H1 (cell line): ENCODE measurements around the gene EPHA4. TPM values are rescaled to one million over a fixed set of nuclear protein-coding genes. Genes with fewer than 3 reads are reported as not detected.

Experiments used
- CTCF ChIA-PET: fragments of 300-600 bp; sonication (Branson Sonifier 250); formaldehyde crosslinking; loops from one replicate; lab custom pipeline; 2021; ENCODE audit not compliant: partially characterized antibody; lab: Charles Lee
- POLR2A ChIA-PET: fragments of 300-600 bp; sonication (Branson Sonifier 250); formaldehyde crosslinking; loops from one replicate; lab custom pipeline; 2021; ENCODE audit warnings: inconsistent platforms; ENCODE audit not compliant: partially characterized antibody; lab: Charles Lee
- DNase-seq, 2 experiments: peaks; one replicate each; pipeline versions ENCODE4 v3.0.0 to v3.0.0-alpha.2; 2010 to 2022; ENCODE audit warnings: low spot score in 2 of 2, low read depth in 1 of 2, mixed read lengths in 1 of 2
- FAIRE-seq: peaks from 2 replicates; lab custom pipeline; 2011; peaks lifted over from hg19 to GRCh38; lab: Jason Lieb, UNC
- H2AFZ ChIP-seq: 2 replicates; pipeline ENCODE4 v1.8.1; 2012; ENCODE audit warnings: low read length, inconsistent platforms
- H2AK5ac ChIP-seq: 2 replicates; pipeline ENCODE4 v1.6.1; 2013; ENCODE audit warnings: low read depth, low read length
- H2BK120ac ChIP-seq: replicated peaks from 2 replicates; pipeline ENCODE3; 2013; ENCODE audit warnings: low read depth, low read length, inconsistent platforms
- H2BK12ac ChIP-seq: 2 replicates; pipeline ENCODE4 v1.6.1; 2013; ENCODE audit warnings: low read depth, low read length
- H2BK15ac ChIP-seq: 2 replicates; pipeline ENCODE4 v1.6.1; 2013; ENCODE audit warnings: low read length
- H2BK20ac ChIP-seq: 2 replicates; pipeline ENCODE4 v1.6.1; 2013; ENCODE audit warnings: low read length
- H2BK5ac ChIP-seq: 2 replicates; pipeline ENCODE4 v1.6.1; 2013; ENCODE audit warnings: low read depth, low read length
- H3K14ac ChIP-seq: 2 replicates; pipeline ENCODE4 v1.6.1; 2013; ENCODE audit warnings: inconsistent platforms; ENCODE audit not compliant: insufficient read length
- H3K18ac ChIP-seq: 2 replicates; pipeline ENCODE4 v1.6.1; 2013; ENCODE audit warnings: low read length; ENCODE audit errors: extremely low read depth
- H3K23ac ChIP-seq: 2 replicates; pipeline ENCODE4 v1.6.1; 2013; ENCODE audit warnings: inconsistent platforms; ENCODE audit not compliant: insufficient read length
- H3K23me2 ChIP-seq: 2 replicates; pipeline ENCODE4 v1.6.1; 2013; ENCODE audit warnings: low read depth, low read length
- H3K27ac ChIP-seq: 2 replicates; pipeline ENCODE4 v1.6.1; 2011; ENCODE audit warnings: low read depth, low read length, inconsistent platforms
- H3K27me3 ChIP-seq, 4 experiments: replicated peaks in 1 of 4; 1 replicate in 1 of 4; 2 replicates in 3 of 4; pipeline versions ENCODE4 v1.6.1 to v1.8.1; 2011 to 2013; ENCODE audit warnings: low read length in 3 of 4, mild to moderate bottlenecking in 3 of 4, inconsistent platforms in 2 of 4, mixed read lengths in 2 of 4, moderate library complexity in 1 of 4; ENCODE audit not compliant: control insufficient read depth in 3 of 4, insufficient read depth in 3 of 4; ENCODE audit errors: extremely low read depth in 1 of 4
- H3K36me3 ChIP-seq, 4 experiments: 2 replicates each; pipeline versions ENCODE4 v1.6.1 to v1.8.1; 2011 to 2013; ENCODE audit warnings: mild to moderate bottlenecking in 4 of 4, low read length in 3 of 4, moderate library complexity in 2 of 4, control low read depth in 1 of 4, inconsistent platforms in 1 of 4; ENCODE audit not compliant: insufficient read depth in 4 of 4, control insufficient read depth in 2 of 4
- H3K4ac ChIP-seq: replicated peaks from 2 replicates; pipeline ENCODE3; 2013; ENCODE audit warnings: low read length, low read depth, mixed read lengths, inconsistent platforms; ENCODE audit not compliant: insufficient read length
- H3K4me1 ChIP-seq, 4 experiments: replicated peaks in 1 of 4; 1 replicate in 1 of 4; 2 replicates in 3 of 4; pipeline versions ENCODE4 v1.6.1 to v1.8.1; 2011 to 2013; ENCODE audit warnings: low read length in 3 of 4, inconsistent platforms in 2 of 4, mixed read lengths in 1 of 4; ENCODE audit not compliant: insufficient read depth in 4 of 4, control insufficient read depth in 3 of 4
- H3K4me2 ChIP-seq, 2 experiments: 2 replicates each; pipeline versions ENCODE4 v1.6.1 to v1.8.1; 2011 to 2013; ENCODE audit warnings: low read depth in 2 of 2, low read length in 2 of 2, control low read depth in 1 of 2, inconsistent platforms in 1 of 2, mild to moderate bottlenecking in 1 of 2; ENCODE audit not compliant: insufficient read depth in 1 of 2
- H3K4me3 ChIP-seq, 4 experiments: fragments of 200-600, 300-600 bp in 1 of 4; sonication (generic), shearing (Covaris generic), sonication (Bioruptor Twin) in 1 of 4; 2 replicates each; pipeline versions ENCODE4 v1.5.1 to v1.8.1; 2011 to 2016; ENCODE audit warnings: low read length in 4 of 4, low read depth in 3 of 4, control low read depth in 2 of 4, inconsistent platforms in 2 of 4, mild to moderate bottlenecking in 2 of 4, mixed read lengths in 1 of 4, moderate library complexity in 1 of 4; ENCODE audit not compliant: insufficient read depth in 2 of 4; ENCODE audit errors: extremely low read depth in 1 of 4
- H3K56ac ChIP-seq: replicated peaks from 2 replicates; pipeline ENCODE3; 2013; ENCODE audit warnings: low read depth, mild to moderate bottlenecking, mixed read lengths, low read length, inconsistent platforms; ENCODE audit not compliant: insufficient read length
- H3K79me1 ChIP-seq: 2 replicates; pipeline ENCODE4 v1.6.1; 2013; ENCODE audit warnings: low read depth, low read length, control low read depth
- H3K79me2 ChIP-seq, 2 experiments: 2 replicates each; pipeline versions ENCODE4 v1.6.1 to v1.8.1; 2012 to 2013; ENCODE audit warnings: low read length in 2 of 2, mild to moderate bottlenecking in 2 of 2, inconsistent platforms in 1 of 2; ENCODE audit not compliant: insufficient read depth in 2 of 2, control insufficient read depth in 1 of 2
- H3K9ac ChIP-seq, 4 experiments: replicated peaks in 1 of 4; 1 replicate in 1 of 4; 2 replicates in 3 of 4; pipeline versions ENCODE4 v1.6.1 to v1.8.1; 2011 to 2013; ENCODE audit warnings: low read depth in 3 of 4, low read length in 3 of 4, control low read depth in 2 of 4, mild to moderate bottlenecking in 2 of 4, moderate library complexity in 2 of 4, inconsistent platforms in 1 of 4; ENCODE audit errors: extremely low read depth in 1 of 4
- H3K9me3 ChIP-seq, 2 experiments: 2 replicates each; pipeline versions ENCODE4 v1.6.1 to v1.8.1; 2012 to 2013; ENCODE audit warnings: mild to moderate bottlenecking in 2 of 2, moderate library complexity in 2 of 2, control low read depth in 1 of 2, inconsistent platforms in 1 of 2, low read depth in 1 of 2, low read length in 1 of 2, mixed read lengths in 1 of 2; ENCODE audit not compliant: insufficient read depth in 2 of 2
- H4K20me1 ChIP-seq, 2 experiments: replicated peaks in 1 of 2; 2 replicates each; pipeline versions ENCODE3 to v1.8.1; 2011 to 2013; ENCODE audit warnings: inconsistent platforms in 2 of 2, low read length in 2 of 2, mild to moderate bottlenecking in 1 of 2; ENCODE audit not compliant: insufficient read depth in 2 of 2, control insufficient read depth in 1 of 2
- H4K5ac ChIP-seq: 2 replicates; pipeline ENCODE4 v1.6.1; 2013; ENCODE audit warnings: low read length, low read depth, mixed read lengths, inconsistent platforms; ENCODE audit not compliant: insufficient read length
- H4K8ac ChIP-seq: 2 replicates; pipeline ENCODE4 v1.8.0; 2013; ENCODE audit warnings: mild to moderate bottlenecking, moderate library complexity, low read length, inconsistent platforms; ENCODE audit not compliant: insufficient read depth; ENCODE audit errors: extremely low read depth
- H4K91ac ChIP-seq: replicated peaks from 2 replicates; pipeline ENCODE3; 2013; ENCODE audit warnings: low read length, mixed read lengths, inconsistent platforms; ENCODE audit not compliant: insufficient read length
- CBX8 ChIP-seq: fragments of 300-800, 300-1000 bp; sonication (generic); IDR thresholded peaks from 2 replicates; pipeline ENCODE4 v1.7.1; 2016; ENCODE audit warnings: low read depth, low read length, borderline replicate concordance
- CEBPB ChIP-seq: IDR thresholded peaks from 2 replicates; pipeline ENCODE4 v1.6.1; 2012; ENCODE audit warnings: low read depth, low read length
- WGBS, 2 experiments: shearing (Covaris generic) in 1 of 2; methylation state at CpG; one replicate each; pipeline versions ENCODE4 v1.1.6 to v1.1.7; 2013 to 2015; ENCODE audit warnings: low lambda C conversion rate in 2 of 2, mixed read lengths in 2 of 2, inconsistent platforms in 1 of 2, low coverage in 1 of 2, missing lambda C conversion rate in 1 of 2; ENCODE audit not compliant: insufficient replicate concordance in 2 of 2, insufficient coverage in 1 of 2, insufficient read length in 1 of 2; ENCODE audit errors: extremely low coverage in 1 of 2, missing lambda C conversion rate in 1 of 2; 5-methylcytosine and 5-hydroxymethylcytosine counted together
- polyA plus RNA-seq, 7 experiments: library from polyadenylated mRNA; depleted of rRNA in 3 of 7; stranded (reverse) in 5 of 7; unstranded in 2 of 7; fragments of >200 nt in 5 of 7; fragments of 200-250 nt in 2 of 7; gene quantifications; 1 replicate in 5 of 7; 2 replicates in 1 of 7; 4 replicates in 1 of 7; pipeline versions ENCODE4 v1.2.1 to v1.2.3, GENCODE V29; 2011 to 2013; ENCODE audit warnings: missing spikeins in 2 of 7, mixed read lengths in 2 of 7
- total RNA-seq: library from RNA; stranded (reverse); fragmentation: NEBNext Ultra II Directional; extraction: Animal tissue kit (Norgen Biotek cat#: 25700); gene quantifications from 2 replicates; pipeline ENCODE4 v1.2.1, GENCODE V29; 2021

Gene EPHA4
- total and polyA plus RNA-seq, 2 of the 8 experiments (the other 6 are each of a cell fraction or from before 2014, with no cell fraction given): 4.3 to 5.7 TPM

DNA sequence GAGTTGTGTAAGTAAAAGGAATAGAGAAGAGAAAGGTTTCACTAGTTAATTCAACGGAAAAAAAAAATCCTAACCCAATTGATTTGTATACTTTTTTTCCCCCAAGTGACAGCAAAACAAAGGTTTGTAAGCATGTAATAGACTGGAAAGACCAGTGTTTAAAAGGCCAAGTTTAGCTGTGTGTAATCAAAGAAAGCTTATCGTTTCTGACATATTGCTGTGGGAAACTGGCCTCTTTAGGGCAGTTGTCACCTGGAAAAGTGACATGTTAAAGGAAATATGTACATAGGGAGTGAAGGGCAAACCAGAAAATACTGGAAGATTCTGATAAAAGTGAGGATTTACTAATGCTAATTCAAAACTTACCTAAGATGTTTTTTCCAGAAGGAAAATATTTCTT, 45.9 kb upstream of the EPHA4 start:
- Histone ChIP-seq H3K18ac (no peak overlapping the region), H2BK20ac (no peak overlapping the region), H4K8ac (no peak overlapping the region), H3K79me1 (no peaks in the 10 kb centered on the region), H3K14ac (no peak overlapping the region), H2BK5ac (no peak overlapping the region), H2BK12ac (no peak overlapping the region), H3K23me2 (no peaks in the 10 kb centered on the region; the same call in 1 of the 2 replicates), H4K5ac (no peak overlapping the region), H3K27ac (no peak overlapping the region), H3K9me3 (no peaks in the 10 kb centered on the region), H2BK120ac (no peak overlapping the region), H3K4me1 (no peaks in the 10 kb centered on the region), H4K91ac (no peak overlapping the region), H4K20me1 (no peaks in the 10 kb centered on the region), H3K36me3 (no peaks in the 10 kb centered on the region), H3K4ac (no peak overlapping the region), H3K79me2 (no peaks in the 10 kb centered on the region), H3K4me3 (no peak overlapping the region), H3K27me3 (no peaks in the 10 kb centered on the region), H3K23ac (no peak overlapping the region), H2BK15ac (no peak overlapping the region), H3K56ac (no peak overlapping the region), H3K4me2 (no peak overlapping the region), H3K9ac (no peak overlapping the region), H2AFZ (no peak overlapping the region), H2AK5ac (no peak overlapping the region)
- POLR2A ChIA-PET: no interaction called here
- WGBS, 2 experiments: 88% methylated on average over 2 of the region's 2 CpGs; no CpG with 5 or more reads in 1 of the 2 experiments
- CTCF ChIA-PET: interaction anchor here (1.1 to 1.3 kb wide), 2 partner anchors 9 to 12 kb away, joined by 4 to 5 read pairs; no protein-coding TSS in a partner anchor
- FAIRE-seq (no peak), DNase-seq (no peak)
- no peak for TF ChIP-seq CBX8
- no peak for TF ChIP-seq CEBPB
